Stimulated activated naive CD4-positive, alpha-beta T cell (primary cell): ENCODE results near the gene LILRB3.
"Not testable (repeated sequence)": the region's sequence is repeated elsewhere in the genome, so short reads cannot be mapped to it uniquely, and the experiment has no call there.

Experiments used
- DNase-seq, 6 experiments: peaks; one replicate each; lab custom pipeline; 2025; lab: John Stamatoyannopoulos, UW

Gene LILRB3

GRCh38 chr19:54222474-54223276, at the start of gene LILRB3:
LILRB3 (minus strand) TSS chr19:54223007; CDS start chr19:54222976, 31 bp downstream.
- not testable (repeated sequence) for DNase-seq

DNA sequence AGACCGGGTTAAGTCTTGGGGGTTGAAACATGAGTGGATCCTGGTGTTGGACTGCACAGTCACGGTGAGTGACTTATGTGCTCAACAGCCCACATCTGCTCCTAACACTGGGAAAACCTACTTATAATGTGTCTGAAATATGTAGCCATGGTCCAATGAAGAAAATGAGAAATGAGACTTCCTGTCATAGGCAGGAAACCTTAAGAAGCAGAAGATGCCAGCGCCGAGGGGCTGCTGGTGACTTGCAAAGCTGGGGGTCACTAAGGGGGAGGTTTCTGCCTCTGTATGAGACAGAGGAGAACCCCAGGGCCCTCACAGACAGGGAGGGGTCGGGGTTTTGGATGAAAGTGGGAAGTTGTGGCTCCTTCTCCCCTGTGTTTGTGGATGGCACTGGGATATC, 49.4 kb upstream of the LILRB3 start:
- DNase-seq: not testable (repeated sequence)

DNA sequence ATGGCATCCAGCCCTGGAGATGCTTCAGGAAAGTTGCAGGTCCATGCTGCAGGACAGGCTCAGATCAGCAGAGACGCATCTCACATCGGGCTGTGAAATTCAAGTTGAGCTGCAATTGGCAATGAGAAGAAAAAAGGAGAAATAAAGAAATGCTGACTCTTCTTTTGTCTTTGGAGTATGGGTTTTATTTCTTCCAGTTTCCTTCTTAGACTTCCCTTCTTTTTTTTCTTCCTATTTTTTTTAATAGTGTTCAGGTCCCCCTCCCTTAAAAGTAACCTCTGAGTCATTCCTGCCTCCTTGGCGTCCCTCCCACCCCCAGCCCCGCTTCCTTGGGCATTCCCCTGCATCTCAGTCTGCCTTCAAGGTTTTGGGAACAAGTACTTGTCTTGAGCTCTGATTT, 48.8 kb upstream of the LILRB3 start:
- not testable (repeated sequence) for DNase-seq

DNA sequence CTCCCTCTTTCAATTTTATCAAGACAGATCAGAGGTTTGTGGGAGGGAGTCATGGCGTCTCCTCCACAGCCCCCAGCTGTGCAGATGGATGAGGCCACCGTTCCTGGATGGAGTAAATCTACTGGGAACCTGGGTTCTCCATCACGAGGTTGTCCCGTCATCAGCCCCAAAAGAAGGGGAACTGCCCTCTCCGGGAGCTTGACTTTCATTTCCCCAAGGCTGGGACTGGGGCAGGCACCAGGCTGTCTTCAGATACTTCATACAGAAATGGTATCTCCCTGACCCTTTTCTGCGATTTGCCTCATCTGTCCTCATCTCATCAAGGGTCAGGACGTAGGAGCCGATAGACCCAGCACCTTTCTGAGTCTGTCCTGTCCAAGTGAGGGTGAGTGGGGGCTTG, 48.3 kb upstream of the LILRB3 start:
- DNase-seq: no peak

DNA sequence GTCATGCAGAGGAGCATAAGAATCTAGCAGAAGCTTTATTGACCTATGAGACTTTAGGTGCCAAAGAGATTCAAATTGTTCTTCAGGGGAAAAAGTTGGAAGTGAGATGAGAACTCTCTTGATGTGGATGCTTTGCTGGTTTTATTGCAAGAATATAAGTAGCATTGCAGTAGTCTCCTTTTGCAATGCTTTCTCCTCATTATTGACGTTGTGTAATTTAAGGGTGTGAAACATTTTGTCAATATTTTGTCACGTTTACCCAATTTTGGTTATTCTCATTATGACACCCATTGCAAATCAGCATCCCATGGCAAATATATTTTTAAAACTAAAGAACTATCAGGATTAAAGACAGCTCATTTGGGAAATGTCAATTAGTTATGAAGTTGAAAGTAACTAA, 46.1 kb upstream of the LILRB3 start:
- DNase-seq: no peak

- DNase-seq: peak in 5 of 6 experiments; percentile 4 to 74 (median 33)
These were observed 43.3 kb upstream of the LILRB3 start for GRCh38 chr19:54266133-54266532.

- DNase-seq: no peak
These were observed 39.7 kb upstream of the LILRB3 start for GRCh38 chr19:54262470-54262869.

- DNase-seq: no peak
These were observed 39.3 kb upstream of the LILRB3 start for GRCh38 chr19:54262066-54262465.

DNA sequence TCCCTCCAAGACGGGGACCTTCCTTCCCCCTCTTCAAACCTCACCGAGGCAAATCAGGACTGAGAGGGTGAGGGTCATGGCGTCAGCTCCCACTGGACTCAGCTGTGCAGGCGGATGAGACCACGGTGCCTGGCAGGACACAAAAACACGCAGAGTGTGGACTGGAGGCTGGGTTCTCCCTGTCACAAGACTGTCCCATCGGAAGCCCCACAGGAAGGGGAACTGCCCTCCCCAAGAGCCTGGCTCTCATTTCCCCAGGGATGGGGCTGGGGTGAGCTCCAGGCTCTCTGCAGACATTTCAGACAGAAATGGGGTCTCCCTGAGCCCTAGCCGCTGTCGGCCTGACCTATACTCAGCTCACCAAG, 34.3 kb upstream of the LILRB3 start, which contains the start of gene LILRB5:
LILRB5 (minus strand) TSS at position 158 of the 365 bp plus-strand sequence; CDS start at position 78, 80 bp downstream.
- no peak for DNase-seq

GRCh38 chr19:54256250-54257115, 33.7 kb upstream of the LILRB3 start:
- DNase-seq: no peak

- no peak for DNase-seq
These were observed 32.4 kb upstream of the LILRB3 start for GRCh38 chr19:54255105-54255775.

- no peak for DNase-seq
These were observed 31.5 kb upstream of the LILRB3 start for GRCh38 chr19:54254195-54254906.

DNA sequence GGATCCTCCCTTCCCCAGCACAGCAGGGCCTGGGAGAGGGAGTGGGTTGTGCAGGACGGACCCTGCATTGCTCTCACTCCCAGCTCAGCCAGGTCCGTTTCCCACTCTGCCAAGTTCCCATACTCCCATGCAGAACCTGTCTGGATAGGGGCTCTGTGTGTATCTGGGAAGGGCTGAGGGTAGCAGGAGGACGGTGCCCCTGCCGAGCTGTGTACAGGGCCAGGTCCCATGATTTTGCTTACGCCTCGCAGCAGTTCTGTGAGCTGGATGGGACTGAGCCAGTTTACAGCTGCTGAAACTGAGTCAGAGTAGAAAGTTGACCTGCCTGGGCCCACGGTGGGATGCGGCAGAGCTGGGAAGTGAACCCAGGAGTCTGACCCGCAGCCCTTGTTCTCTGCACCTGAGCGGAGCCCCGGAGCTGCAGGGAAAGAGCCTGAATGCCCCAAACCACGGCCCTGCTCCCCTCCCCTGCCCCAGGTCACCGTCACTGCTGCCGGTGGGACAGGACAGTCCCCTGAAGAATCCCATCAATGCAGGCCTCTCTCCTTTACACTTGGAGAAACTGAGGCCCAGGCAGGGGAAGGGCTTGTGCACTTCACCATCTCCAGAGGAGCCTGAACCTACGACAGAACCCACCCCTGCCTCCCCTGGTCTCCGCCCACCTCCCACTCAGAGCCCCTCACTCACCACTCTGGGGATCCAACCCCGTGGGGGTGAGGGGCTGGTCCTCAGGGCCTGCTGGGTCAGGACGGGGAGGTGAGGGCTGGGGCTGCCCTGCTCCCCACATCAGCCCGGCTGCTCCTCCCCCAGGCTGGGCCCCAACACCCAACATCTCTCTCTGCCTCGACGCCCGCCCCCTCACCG, 30.8 kb upstream of the LILRB3 start:
- no peak for DNase-seq

DNA sequence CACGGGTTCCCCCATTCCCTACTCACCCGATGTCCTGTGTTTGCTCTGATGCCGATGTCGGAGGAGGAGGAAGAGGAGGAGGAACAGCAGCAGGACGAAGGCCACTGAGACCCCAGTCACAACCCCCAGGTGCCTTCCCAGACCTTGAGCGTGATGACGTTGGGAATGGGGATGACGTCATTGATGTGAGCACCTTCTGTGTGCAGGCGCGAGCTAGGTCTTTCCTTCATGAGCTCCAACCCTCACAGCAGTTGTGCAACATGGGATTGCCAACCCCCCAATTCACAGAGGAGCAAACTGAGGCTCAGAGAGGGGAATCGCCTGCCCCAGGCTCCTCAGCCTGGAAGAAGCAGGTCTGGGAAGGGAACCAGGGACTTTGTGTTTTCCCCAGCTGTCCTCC, 30.0 kb upstream of the LILRB3 start:
- no peak for DNase-seq

DNA sequence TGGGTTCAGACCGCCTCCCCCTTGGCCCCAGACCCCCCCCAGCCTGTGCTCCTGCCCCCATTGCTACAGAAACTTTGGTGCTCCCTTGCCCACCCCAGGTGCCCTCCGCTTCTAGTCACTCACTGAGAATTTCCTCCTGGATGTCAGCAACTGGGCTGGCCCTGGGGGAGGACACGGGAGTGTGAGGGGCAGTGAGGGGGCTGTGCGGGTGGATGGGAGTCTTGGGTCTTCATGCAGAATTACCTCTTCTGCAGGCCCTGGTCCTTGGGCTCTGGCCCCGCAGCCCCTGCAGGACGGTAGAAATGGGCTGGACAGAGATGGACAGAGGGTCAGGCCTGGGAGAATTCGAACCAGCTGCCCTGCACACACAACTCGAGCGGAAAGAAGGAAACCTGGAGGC, 29.4 kb upstream of the LILRB3 start:
- no peak for DNase-seq

- DNase-seq: peak in 1 of 6 experiments; percentile 9
These were observed 25.3 kb upstream of the LILRB3 start for GRCh38 chr19:54248016-54248601.

GRCh38 chr19:54247106-54247930, 24.5 kb upstream of the LILRB3 start:
- DNase-seq: no peak

DNA sequence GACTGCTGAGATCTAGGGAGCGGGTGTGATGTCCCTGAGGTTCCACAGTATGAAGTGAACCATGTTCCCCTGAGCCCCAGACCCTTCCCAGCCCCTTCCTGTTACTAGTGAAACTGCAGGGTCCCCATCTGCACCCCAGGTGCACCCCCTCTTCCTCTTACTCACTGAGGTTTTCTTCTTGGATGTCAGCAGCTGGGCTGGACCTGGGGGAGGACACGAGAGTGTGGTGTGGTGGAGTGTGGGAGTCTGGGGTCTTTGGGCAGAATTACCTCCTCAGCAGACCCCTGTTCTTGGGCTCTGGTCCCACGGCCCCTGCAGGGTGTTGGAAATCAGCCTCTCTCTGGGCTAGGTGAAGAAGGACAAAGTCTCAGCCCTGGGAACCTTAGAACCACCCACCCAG, 23.1 kb upstream of the LILRB3 start:
- no peak for DNase-seq

DNA sequence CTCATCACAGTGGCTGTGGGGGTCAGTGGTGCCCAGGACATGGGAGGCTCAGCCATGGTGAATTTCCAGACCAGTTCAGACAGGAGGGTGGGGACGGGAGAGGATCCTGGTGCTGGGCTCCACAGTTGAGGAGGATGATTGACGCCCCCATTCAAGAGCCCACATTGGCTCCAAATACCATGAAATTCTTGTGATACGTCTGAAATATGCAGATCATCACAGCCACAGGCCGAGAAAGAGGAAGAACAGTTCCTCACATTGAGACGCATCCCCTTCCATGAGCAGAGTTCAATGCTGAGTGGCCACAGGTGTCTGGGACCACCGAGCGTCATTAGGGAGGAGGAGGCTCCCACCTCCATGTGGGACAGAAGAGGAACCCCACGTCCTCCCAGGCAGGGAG, 21.0 kb upstream of the LILRB3 start:
- not testable (repeated sequence) for DNase-seq
